Motor neuron (in vitro differentiated cells): ENCODE measurements around the gene STEAP4. TPM values are rescaled to one million over a fixed set of nuclear protein-coding genes. Genes with fewer than 3 reads are reported as not detected.
"Not testable (repeated sequence)": the region's sequence is repeated elsewhere in the genome, so short reads cannot be mapped to it uniquely, and the experiment has no call there.

Experiments
- ATAC-seq, 8 experiments: fragments of 200-7000 bp; cut with Tn5 transposase; replicated peaks in 6 of 8; 2 replicates each; pipeline ENCODE4 v1.8.0; 2021; ENCODE audit warnings: mild to moderate bottlenecking in 8 of 8, moderate library complexity in 8 of 8
- H3K27ac ChIP-seq, 2 donors: fragments of 250-450 bp; sonication (Bioruptor Pico); 2 replicates each; pipeline ENCODE4 v1.9.0; 2021; ENCODE audit warnings: antibody characterized with exemption in 2 of 2, mild to moderate bottlenecking in 2 of 2, moderate library complexity in 1 of 2
- H3K4me1 ChIP-seq, 2 donors: fragments of 250-450 bp; sonication (Bioruptor Pico); replicated peaks in 1 of 2; 2 replicates each; pipeline ENCODE4 v1.6.1; 2021; ENCODE audit warnings: antibody characterized with exemption in 2 of 2, mild to moderate bottlenecking in 2 of 2, moderate library complexity in 1 of 2
- H3K4me3 ChIP-seq, 5 donors: fragments of 250-450 bp; sonication (Bioruptor Pico); 2 replicates each; pipeline ENCODE4 v1.9.0; 2021; ENCODE audit warnings: antibody characterized with exemption in 5 of 5, mild to moderate bottlenecking in 5 of 5, moderate library complexity in 4 of 5
- WGBS, 10 experiments: fragments of 450-650 bp; shearing (Covaris generic); methylation state at CpG; one replicate each; pipeline ENCODE4 v1.0.0; 2022; 5-methylcytosine and 5-hydroxymethylcytosine counted together
- in situ Hi-C, 9 experiments: fragments of 400-800 bp; cut with MboI; loops; one replicate each; pipeline ENCODE4 v1.15.0; 2021; ENCODE audit warnings: low sequenced_read_pairs in 9 of 9, low pct_unique_long_range_greater_than_20kb in 2 of 9; ENCODE audit not compliant: unreplicated experiment in 9 of 9
- total RNA-seq, 8 experiments: library from RNA; unstranded; fragments of 300-600 nt; gene quantifications; 2 replicates each; pipeline versions ENCODE4 v1.2.3 to v1.2.4, GENCODE V29; 2022

The STEAP4 gene
- total RNA-seq, 8 experiments from 2014 or later = 0.04 to 0.33 (median 0.15) TPM

DNA sequence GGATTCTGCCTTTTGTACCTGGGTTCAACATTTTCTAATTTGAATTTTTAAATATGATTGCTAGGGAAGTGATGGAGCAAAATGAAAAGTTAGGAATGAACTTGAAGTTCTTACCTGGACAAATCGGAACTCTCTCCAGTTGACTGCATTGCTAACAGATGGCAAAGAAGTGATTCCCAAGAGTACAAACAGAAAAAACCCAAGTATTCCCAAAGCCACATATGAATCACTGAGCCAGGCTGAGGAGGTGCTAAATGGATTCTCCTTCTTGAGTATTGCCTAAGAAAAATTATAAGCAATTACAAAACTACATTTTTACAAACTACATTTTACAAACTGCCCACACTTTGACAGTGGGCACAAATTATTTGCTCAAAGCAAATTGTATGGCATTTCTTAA is 25.9 kb downstream of the STEAP4 start:
- H3K4me3 ChIP-seq = no peak overlapping the region

DNA sequence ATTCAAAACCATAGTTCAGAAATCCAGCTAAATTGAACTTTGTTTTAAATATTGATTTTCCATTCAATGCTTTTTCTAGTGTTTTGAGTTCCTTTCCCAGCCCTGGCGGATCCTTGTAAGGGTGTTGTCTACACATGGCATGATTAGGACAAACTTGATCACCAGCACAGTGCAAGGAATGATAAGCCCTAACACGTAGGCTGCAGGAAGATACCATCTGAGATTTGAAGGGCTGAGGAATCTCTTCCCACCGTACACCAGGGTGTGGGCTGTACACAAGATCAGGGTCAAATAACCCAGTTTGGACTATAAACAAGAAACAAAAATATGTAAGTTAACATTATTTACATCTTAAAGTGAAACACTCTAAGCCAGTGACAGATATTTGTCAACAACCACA is 27.4 kb downstream of the STEAP4 start:
- WGBS, 10 experiments = 12 to 100% (median 89%) methylated on average over 1 to 3 of the region's 3 CpGs; no CpG with 5 or more reads in 1 of the 10 experiments
- Histone ChIP-seq H3K4me3 (no peak overlapping the region), H3K4me1 (no peaks in the 10 kb centered on the region), H3K27ac (no peak overlapping the region)
- no peak for ATAC-seq
- in situ Hi-C loops = no loop called here

More for the DNA sequence above, 25.9 kb downstream of the STEAP4 start:
- in situ Hi-C loops = no loop called here
- no peak for ATAC-seq
- no peaks in the 10 kb centered on the region for H3K4me1 ChIP-seq
- WGBS, 10 experiments = 80 to 100% (median 94%) methylated on average over 1 of the region's 1 CpG; no CpG with 5 or more reads in 4 of the 10 experiments
- H3K27ac ChIP-seq = no peak overlapping the region

DNA sequence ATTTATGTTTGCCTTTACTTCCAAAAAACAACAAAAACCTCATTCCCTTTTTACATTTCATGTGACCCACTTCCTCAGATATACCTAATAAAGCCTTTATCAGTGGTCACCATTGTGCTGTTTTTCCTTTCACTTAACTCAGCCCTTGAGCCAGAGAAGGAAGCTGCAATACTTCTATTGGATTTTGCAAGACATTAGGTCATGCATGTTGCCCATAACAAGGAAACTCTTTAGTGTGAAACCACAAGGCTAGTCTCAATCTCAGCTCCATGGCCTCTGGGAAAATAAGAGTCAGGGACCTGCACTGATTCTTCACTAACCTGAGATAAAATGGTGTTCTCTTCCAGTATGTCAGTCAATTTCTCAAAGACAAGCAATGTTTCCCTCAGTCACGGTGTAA is 27.8 kb downstream of the STEAP4 start:
- ATAC-seq = peak in 1 of 8 experiments; percentile 29
- Histone ChIP-seq H3K4me1 (no peaks in the 10 kb centered on the region), H3K27ac (no peak overlapping the region), H3K4me3 (no peak overlapping the region)
- WGBS, 10 experiments = 33 to 100% (median 86%) methylated on average over 1 of the region's 1 CpG; no CpG with 5 or more reads in 3 of the 10 experiments
- in situ Hi-C loops = no loop called here

DNA sequence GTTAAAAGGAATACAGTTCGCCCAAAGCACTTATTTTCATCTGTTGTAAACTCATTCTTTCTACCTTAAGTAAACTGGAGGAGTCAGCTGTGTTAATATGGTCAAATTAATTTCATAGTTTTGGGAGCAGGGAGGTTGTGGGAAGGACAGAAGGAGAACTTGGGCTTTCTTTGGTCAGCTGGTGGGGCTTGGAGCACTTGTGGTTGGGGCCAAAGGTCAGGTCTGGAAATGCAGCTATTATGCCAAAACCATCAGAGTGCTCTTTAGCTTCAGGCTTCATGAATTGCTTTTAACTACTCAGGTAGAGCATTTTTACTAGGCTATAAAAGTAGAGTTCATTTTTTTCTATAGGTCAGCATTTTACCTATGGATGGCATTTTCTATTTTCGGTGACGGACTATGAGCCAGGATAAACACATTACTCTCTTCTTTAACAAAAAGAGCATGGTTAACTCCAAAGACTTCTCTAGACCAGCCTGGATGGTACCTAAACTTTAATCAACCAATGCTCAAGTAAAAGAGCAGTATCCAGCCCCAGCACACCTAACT is 30.0 kb downstream of the STEAP4 start:
- 18 to 100% (median 75%) methylated on average over 1 to 3 of the region's 3 CpGs; no CpG with 5 or more reads in 2 of the 10 experiments for whole genome bisulfite sequencing, 10 experiments
- Histone ChIP-seq H3K4me3 (no peak overlapping the region), H3K4me1 (no peaks in the 10 kb centered on the region), H3K27ac (no peak overlapping the region)
- no peak for ATAC-seq
- in situ Hi-C loops = no loop called here

DNA sequence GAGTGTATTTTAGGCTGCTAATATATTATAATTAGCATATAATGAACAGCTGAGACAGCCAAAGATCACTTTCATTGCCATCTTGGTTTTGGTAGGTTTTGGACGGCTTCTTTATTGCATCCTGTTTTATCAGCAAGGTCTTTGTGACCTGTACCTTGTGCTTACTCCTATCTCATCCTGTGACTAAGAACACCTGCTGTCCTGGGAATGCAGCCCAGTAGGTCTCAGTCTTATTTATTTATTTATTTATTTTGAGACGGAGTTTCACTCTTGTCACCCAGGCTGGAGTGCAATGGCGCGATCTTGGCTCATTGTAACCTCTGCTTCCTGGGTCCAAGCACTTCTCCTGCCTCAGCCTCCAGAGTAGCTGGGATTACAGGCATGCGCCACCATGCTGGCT is 31.8 kb downstream of the STEAP4 start:
- ATAC-seq, H3K4me3 ChIP-seq, H3K4me1 ChIP-seq, in situ Hi-C loops, H3K27ac ChIP-seq: not testable (repeated sequence)
- 29 to 100% (median 89%) methylated on average over 1 to 4 of the region's 5 CpGs; no CpG with 5 or more reads in 2 of the 10 experiments for WGBS, 10 experiments

DNA sequence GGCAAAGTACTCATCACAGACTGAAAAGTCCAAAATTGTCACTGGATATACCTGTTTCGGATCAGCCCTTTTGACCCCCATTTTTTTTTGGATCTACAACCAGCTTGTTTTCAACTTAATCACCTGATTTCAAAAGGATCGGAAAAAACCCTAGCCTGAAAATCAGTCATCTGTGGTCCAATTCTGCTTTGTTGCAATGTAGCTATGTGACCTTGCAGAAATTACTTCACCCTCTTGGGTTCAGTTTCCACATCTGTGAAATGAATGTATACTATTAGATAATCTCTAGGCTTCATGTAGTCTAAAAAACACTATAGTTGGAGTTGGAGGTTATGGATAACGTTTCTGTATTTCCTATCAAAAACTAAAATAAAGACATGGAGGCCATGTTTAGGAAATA is 37.1 kb downstream of the STEAP4 start:
- Histone ChIP-seq H3K27ac (no peak overlapping the region), H3K4me3 (no peak overlapping the region), H3K4me1 (no peaks in the 10 kb centered on the region)
- 25 to 90% (median 87%) methylated on average over 1 to 3 of the region's 3 CpGs; no CpG with 5 or more reads in 1 of the 10 experiments for WGBS, 10 experiments
- in situ Hi-C loops = no loop called here
- no peak for ATAC-seq

DNA sequence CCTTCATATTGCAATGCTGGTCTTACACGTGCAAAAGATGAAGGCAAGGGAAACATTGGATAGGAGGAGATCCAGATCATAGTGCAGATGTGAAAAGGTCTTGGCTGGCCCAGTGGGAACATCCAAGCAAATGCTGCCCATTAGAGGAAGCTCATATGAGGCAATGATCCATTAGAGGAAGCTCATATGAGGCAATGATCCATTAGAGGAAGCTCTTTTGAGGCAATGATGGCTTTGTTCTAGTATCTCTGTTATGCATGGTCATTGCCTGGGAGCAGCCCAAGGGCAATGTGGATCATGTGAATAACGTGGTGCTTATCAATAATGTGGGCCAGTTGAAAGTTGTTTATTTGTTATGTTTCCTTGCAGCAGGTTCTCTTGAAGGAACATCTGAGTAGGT is 37.8 kb downstream of the STEAP4 start:
- H3K4me3 ChIP-seq = no peak overlapping the region
- ATAC-seq = no peak
- WGBS, 10 experiments = 19 to 83% (median 70%) methylated on average over 1 to 2 of the region's 2 CpGs; no CpG with 5 or more reads in 2 of the 10 experiments
- no peaks in the 10 kb centered on the region for H3K4me1 ChIP-seq
- in situ Hi-C loops = no loop called here
- H3K27ac ChIP-seq = no peak overlapping the region

DNA sequence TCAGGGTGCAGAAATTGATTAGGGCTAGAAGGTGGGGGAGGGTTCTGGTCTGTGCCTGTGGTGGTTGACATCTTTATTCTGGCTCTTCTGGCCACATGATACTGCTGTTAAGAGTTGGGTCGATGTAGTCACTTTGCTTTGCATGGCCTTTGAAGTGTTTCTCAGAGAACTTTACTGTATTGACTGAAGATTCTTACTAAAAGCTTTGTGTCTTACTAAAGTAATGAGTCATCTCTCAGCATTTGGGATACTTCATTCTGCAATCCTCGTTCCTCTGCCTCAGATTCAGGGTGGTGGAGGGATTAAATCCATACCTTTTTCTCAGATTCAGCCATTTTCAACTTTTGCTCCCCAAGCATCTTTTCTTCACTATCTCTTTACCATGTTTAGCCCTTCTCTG is 38.6 kb downstream of the STEAP4 start:
- Histone ChIP-seq H3K4me1 (no peaks in the 10 kb centered on the region), H3K27ac (no peak overlapping the region)
- in situ Hi-C loops = no loop called here

DNA sequence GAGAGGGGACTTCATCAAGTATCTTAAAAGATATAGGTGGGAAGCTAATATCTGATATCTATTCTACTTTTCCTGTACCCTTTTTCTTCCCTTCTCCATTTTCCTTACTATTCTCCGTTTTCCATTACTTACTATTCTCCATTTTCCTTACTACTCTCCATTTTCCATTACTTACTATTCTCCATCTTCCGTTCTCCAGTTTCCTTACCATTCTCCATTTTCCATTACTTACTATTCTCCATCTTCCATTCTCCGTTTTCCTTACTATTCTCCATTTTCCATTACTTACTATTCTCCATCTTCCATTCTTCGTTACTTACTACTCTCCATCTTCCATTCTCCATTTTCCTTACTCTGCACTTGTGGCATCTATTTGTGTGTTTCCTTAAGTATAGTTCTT is 39.3 kb downstream of the STEAP4 start:
- no peak overlapping the region for H3K27ac ChIP-seq
- no peaks in the 10 kb centered on the region for H3K4me1 ChIP-seq
- 45 to 100% (median 91%) methylated on average over 2 to 4 of the region's 4 CpGs for WGBS, 10 experiments
- H3K4me3 ChIP-seq = no peak overlapping the region
- no peak for ATAC-seq
- in situ Hi-C loops = no loop called here

More for the DNA sequence above, 38.6 kb downstream of the STEAP4 start:
- H3K4me3 ChIP-seq = no peak overlapping the region
- 0 to 86% (median 74%) methylated on average over 1 to 2 of the region's 2 CpGs; no CpG with 5 or more reads in 3 of the 10 experiments for WGBS, 10 experiments
- ATAC-seq = no peak

DNA sequence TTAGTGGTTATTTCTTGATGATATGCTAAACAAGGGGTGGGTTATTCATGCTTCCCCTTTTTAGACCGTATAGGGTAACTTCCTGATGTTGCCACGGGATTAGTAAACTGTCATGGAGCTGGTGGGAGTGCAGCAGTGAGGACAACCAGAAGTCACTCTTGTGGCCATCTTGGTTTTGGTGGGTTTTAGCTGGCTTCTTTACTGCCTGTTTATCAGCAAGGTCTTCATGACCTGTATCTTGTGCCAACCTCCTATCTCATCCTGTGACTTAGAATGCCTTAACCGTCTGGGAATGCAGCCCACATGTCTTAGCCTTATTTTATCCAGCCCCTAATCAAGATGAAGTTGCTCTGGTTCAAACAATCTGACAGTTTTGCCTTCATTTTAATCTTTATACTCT is 41.7 kb downstream of the STEAP4 start:
- H3K4me3 ChIP-seq, ATAC-seq, H3K4me1 ChIP-seq, H3K27ac ChIP-seq, in situ Hi-C loops: not testable (repeated sequence)
- WGBS, 10 experiments = 19 to 100% (median 83%) methylated on average over 1 to 3 of the region's 3 CpGs

DNA sequence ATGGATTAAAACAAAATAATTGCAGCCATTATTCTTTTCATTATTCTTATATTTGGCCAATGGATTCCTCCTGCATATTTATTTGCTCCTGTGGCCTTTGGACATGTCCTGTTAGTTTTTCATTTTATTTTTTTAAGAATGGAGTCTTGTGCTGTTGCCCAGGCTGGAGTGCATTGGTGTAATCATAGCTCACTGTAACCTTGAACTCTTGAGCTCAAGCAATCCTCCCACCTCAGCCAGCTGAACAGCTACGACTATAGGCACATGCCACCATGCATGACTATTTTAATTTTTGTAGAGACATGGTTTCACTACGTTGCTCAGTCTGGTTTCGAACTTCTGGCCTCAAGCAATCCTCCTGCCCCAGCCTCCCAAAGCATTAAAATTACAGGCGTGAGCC is 44.1 kb downstream of the STEAP4 start:
- H3K4me1 ChIP-seq = no peaks in the 10 kb centered on the region
- in situ Hi-C loops = no loop called here
- WGBS, 10 experiments = 31 to 100% (median 91%) methylated on average over 1 to 4 of the region's 4 CpGs; no CpG with 5 or more reads in 1 of the 10 experiments

DNA sequence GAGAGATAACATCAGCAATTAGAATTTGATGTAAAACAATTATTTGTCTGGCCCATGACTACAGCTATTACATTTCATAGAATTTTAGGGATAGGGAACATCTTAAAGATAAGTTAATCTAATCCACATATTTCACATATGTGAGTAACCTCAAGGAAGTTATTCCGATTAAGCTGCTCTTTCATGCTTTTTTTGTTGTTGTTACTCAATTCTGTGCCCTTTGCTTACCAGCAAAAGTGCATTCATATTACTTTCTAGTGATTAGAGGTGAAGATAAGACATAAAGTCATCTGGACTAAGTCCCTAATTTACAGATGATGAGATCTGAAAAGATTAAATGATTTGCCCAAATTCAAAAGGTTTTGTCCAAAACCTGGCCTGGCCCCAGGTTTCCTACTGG is 46.0 kb downstream of the STEAP4 start:
- in situ Hi-C loops = no loop called here
- Histone ChIP-seq H3K4me3 (no peak overlapping the region), H3K27ac (no peak overlapping the region), H3K4me1 (no peaks in the 10 kb centered on the region)
- WGBS, 10 experiments = 20 to 100% (median 83%) methylated on average over 1 of the region's 1 CpG; no CpG with 5 or more reads in 1 of the 10 experiments
- no peak for ATAC-seq

More for the DNA sequence above, 44.1 kb downstream of the STEAP4 start:
- no peak overlapping the region for H3K4me3 ChIP-seq
- ATAC-seq = no peak
- no peak overlapping the region for H3K27ac ChIP-seq

DNA sequence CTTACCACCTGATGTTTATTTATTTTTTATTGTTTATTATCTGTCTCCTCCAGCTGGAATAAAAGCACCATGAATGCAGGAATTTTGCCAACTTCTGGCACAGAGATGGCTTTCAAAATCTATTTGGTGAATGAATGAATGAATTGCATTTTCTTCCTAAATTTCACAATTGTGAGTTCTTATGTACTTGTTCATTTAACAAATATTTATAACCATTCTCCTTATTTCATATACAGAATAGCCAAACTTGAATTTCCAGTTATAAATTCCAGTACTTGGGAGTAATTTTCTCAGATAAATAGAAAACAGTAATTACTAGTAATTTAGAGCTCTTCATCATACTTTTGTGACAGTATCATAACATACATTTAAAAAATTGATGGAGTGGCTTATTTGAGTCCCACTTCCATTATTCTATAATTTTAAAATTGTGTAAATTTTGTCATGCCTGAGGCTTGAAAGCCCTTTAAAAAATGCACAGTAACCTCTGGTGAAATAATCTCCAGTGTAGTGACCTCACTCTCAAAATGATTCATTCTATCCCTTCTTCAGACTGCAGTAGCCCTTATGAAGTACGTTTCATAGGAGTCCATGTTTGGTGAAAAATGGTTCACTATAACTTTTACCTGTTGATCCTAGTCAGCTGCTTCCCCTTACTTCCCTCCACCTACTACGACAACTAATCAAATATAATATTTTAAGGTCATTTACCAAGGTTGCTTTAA is 46.9 kb downstream of the STEAP4 start:
- Histone ChIP-seq H3K4me3 (no peak overlapping the region), H3K4me1 (no peaks in the 10 kb centered on the region), H3K27ac (no peak overlapping the region)
- WGBS, 10 experiments = 25 to 80% (median 59%) methylated on average over 1 to 2 of the region's 2 CpGs
- in situ Hi-C loops = no loop called here
- ATAC-seq = peak in 1 of 8 experiments; percentile 67
